Measurements from ENCODE around the gene FAM162B.

Gene FAM162B

DNA sequence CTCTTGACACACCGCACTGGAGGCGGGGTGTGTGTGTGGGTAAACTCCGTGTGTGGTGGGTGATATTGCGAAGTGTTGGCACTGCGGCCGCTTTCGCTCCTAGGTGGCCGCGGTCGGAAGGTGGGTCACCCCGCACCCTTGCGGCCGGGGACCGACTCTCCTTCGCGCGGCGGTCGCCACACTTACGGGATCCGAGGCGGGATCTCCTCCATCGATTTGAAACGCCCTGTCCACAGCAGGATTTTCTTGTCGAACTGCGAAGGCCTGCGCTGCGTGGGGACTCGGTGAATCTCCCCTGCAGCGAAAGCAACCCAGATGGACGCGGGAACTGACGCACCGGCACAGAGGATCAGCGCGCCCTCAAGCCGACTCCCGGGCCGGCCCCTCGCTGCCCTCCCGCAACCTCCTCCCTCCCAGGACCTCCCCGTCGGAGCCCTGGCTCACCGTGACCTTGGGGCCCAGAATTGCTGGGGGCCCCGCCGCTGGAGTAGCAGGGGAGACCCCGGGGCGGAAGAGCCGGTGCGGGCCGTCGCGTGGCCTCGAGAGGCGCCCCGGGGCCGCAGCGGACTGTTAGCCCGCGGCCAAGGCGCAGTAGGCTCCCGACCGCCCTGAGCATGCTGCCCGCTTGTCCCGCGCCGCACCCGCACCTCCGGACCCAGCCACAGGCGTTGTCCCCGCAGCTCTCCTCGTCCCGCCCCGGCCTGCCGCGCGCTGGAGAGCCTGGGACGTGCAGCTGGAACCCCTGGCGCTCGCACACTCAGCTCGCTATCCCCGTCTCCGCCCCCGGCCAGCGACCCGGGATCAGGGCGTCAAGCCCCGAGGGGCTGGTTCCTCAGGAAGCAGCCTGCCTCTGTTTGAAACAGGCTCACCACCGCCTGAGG, at the start of gene FAM162B:
Gene FAM162B, minus strand, starts transcription at position 759 of the 881 bp plus-strand sequence. Its CDS starts 143 bp downstream, at position 616.
- TF ChIP-seq, protein P1, sequence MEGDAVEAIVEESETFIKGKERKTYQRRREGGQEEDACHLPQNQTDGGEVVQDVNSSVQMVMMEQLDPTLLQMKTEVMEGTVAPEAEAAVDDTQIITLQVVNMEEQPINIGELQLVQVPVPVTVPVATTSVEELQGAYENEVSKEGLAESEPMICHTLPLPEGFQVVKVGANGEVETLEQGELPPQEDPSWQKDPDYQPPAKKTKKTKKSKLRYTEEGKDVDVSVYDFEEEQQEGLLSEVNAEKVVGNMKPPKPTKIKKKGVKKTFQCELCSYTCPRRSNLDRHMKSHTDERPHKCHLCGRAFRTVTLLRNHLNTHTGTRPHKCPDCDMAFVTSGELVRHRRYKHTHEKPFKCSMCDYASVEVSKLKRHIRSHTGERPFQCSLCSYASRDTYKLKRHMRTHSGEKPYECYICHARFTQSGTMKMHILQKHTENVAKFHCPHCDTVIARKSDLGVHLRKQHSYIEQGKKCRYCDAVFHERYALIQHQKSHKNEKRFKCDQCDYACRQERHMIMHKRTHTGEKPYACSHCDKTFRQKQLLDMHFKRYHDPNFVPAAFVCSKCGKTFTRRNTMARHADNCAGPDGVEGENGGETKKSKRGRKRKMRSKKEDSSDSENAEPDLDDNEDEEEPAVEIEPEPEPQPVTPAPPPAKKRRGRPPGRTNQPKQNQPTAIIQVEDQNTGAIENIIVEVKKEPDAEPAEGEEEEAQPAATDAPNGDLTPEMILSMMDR (IDR thresholded peaks at IDR 0.05; ENCODE audit: extremely low read depth, missing control alignments): no peak
- no peak for DNase-seq (ENCODE audit: low spot score)

DNA sequence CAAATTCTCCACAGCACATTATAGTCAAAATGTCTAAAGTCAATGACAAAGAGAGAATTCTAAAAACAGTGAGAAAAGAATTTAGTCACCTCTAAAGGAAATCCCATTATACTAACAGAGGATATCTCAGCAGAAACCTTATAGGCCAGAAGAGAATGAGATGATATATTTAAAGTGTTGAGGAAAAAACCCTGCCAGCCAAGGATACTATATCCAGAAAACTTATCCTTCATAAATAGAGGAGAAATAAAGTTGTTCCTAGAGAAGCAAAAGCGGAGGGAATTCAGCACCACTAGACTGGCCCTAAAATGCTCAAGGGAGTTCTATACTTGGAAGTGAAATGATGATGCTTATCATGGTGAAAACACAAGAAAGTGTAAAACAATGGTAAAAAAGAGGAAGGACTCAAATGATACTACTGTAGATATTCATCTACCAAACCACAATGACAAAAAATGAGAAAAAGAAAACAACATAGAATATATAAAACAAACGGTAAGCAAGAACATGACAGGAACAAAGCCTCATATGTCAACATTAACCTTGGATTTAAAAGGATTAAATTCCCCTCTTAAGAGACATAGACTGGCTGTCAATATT, 46.6 kb upstream of the FAM162B start:
- TF ChIP-seq, protein P1 (IDR thresholded peaks at IDR 0.05; ENCODE audit: extremely low read depth, missing control alignments): no peak
- DNase-seq (ENCODE audit: low spot score): no peak

DNA sequence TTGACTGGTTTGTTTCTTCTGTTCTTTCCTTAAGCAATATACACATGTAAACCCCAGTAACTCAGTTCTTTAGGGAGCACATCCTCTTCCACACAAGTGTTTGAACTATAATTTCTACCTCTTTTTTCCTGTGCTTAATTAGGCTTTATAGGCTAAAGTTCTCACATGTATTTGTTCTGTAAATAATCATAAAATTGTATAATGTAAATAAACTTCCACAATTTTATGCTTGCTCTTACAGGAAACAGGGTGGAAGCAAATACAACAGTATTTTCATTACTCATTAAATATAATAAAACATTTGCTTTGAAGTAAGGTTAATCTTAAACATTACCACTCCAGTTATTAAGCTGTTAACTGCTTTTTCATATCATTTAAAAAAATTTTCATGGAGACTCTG, 36.5 kb upstream of the FAM162B start:
- DNase-seq (ENCODE audit: low spot score): no peak
- TF ChIP-seq, protein P1 (IDR thresholded peaks at IDR 0.05; ENCODE audit: extremely low read depth, missing control alignments): no peak

DNA sequence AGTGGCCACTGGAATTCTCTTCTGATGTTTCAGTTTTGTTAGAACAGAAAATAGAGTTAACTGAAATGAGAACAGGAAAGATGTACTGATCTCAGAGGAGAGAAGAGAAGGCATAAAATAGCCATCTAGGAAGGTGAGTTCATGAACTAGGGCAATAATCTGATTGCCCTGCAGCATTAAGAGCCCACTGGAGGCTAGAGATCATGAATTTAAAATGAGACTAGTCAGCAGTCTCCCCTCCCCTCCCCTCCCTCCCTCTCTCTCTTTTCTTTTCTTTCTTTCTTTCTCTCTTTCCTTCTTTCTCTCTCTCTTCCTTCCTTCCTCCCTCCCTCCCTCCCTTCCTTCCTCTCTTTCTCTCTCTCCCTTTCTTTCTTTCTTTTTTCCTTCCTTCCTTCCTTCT, 34.4 kb upstream of the FAM162B start:
- DNase-seq (ENCODE audit: low spot score): no peak
- TF ChIP-seq, protein P1 (IDR thresholded peaks at IDR 0.05; ENCODE audit: extremely low read depth, missing control alignments): no peak

DNA sequence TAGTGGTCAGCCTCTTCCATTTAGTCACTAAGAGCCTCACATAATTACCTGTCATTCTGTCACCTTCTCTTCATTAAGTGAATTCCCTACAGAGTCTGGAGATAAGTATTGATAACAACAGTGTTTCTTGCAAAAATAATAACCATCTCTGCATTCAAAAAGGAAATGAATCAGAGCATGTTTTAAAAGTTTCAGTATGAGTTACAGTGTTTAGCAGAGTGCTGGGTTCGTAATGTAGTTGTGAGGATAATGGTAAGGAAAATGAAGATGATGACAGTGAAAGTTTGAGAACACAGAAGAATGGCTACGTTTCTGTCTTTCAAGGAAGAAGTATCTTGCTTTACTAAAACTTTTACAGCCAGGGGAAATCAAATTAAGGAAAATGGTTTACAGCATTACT, 32.1 kb upstream of the FAM162B start:
- DNase-seq (ENCODE audit: low spot score): no peak
- TF ChIP-seq, protein P1 (IDR thresholded peaks at IDR 0.05; ENCODE audit: extremely low read depth, missing control alignments): no peak

DNA sequence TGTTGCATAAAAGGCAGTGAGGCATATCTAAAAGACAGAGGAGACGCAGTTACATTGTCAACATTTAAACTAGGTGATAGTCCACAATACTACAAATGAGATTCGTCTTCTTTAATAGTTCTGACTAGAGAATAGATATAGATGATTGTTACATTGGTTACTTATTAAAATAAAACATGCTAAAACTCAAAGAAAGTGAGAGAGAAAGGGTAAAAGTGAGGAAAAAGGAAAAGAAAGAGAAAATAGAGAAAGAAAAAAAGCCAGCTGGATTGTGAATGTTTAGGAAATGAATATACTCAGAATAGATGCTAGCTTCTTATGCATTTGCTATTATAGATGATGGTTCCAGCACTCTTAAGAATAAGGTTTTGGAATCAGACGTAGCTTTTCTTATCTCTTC, 27.7 kb upstream of the FAM162B start:
- TF ChIP-seq, protein P1 (IDR thresholded peaks at IDR 0.05; ENCODE audit: extremely low read depth, missing control alignments): no peak
- no peak for DNase-seq (ENCODE audit: low spot score)

DNA sequence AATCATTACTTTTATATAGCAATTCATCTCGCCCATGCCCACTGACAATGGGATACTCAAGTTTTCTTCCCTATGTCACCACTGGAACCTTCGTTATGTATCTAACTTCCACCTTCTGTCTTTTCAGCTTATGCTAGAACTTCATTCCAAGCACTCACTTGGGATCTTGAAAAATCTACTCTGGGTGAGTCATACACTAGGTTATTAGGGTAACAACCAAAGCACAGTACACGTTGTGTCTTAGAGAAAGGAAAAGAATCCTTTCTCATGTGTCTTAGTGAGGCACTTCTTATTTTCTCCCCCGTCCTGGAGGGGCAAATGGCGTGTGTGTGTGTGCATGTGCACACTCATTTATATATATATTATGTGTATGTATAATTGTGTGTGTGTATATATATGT, 18.3 kb upstream of the FAM162B start:
- TF ChIP-seq, protein P1 (IDR thresholded peaks at IDR 0.05; ENCODE audit: extremely low read depth, missing control alignments): no peak
- no peak for DNase-seq (ENCODE audit: low spot score)
